Progenitor cell of endocrine pancreas (in vitro differentiated cells): Measurements from ENCODE around the gene SRPK2. TPM values are rescaled to one million over a fixed set of nuclear protein-coding genes. Genes with fewer than 3 reads are reported as not detected.

Experiments used
- DNase-seq: peaks from one replicate; pipeline ENCODE4 v3.0.0; 2021; ENCODE audit warnings: low spot score; ENCODE audit not compliant: unreplicated experiment
- H3K27ac Mint-ChIP-seq: 2 replicates; pipeline ENCODE4 v1.8.0; 2021; ENCODE audit warnings: mild to moderate bottlenecking, moderate library complexity, mixed read lengths
- H3K27me3 Mint-ChIP-seq: 2 replicates; pipeline ENCODE4 v1.8.0; 2021; ENCODE audit warnings: mixed read lengths
- H3K36me3 Mint-ChIP-seq: 2 replicates; pipeline ENCODE4 v1.8.0; 2022; ENCODE audit warnings: mixed read lengths; ENCODE audit not compliant: insufficient read depth
- H3K4me1 Mint-ChIP-seq: 2 replicates; pipeline ENCODE4 v1.8.0; 2021; ENCODE audit warnings: low read depth, mixed read lengths
- H3K4me3 Mint-ChIP-seq: 2 replicates; pipeline ENCODE4 v1.8.0; 2021; ENCODE audit warnings: low read depth, mild to moderate bottlenecking, moderate library complexity, mixed read lengths
- H3K9me3 Mint-ChIP-seq: 2 replicates; pipeline ENCODE4 v1.8.0; 2021; ENCODE audit warnings: low read depth, mixed read lengths
- total RNA-seq: library from RNA; stranded (reverse); gene quantifications from 2 replicates; pipeline ENCODE4 v1.2.1, GENCODE V29; 2021
- TF ChIP-seq, protein P1 (sequence below): fragments of 200-600 bp; sonication (generic); IDR thresholded peaks from one replicate; pipeline ENCODE4 v1.5.0; 2021; ENCODE audit warnings: antibody characterized with exemption, mild to moderate bottlenecking; ENCODE audit not compliant: unreplicated experiment

Gene SRPK2
- total RNA-seq, 1 donor from 2014 or later, result 78.8 TPM

DNA sequence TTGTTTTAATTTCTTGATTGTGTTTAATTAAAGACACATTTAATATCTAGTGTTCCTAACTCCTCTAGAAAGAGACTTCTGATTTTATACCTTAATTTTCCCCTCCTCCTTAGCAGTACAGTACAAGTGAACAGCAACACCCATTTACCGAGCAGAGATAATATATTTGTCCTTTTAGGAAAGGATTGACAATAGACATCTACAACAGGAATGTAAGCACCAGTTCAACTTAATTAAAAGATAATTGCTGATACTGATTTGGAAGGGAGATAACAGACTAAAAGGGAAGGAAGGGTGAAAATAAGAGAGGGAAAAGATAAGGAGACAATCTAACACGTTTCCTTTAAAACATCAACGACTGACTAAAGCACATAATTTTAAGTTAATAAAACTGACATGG, 119.3 kb downstream of the SRPK2 start:
- Mint-ChIP-seq H3K36me3 (no peaks in the 10 kb centered on the region), H3K4me1 (peaks cover 23% of the 10 kb centered on the region), H3K27me3 (no peaks in the 10 kb centered on the region), H3K27ac (no peak overlapping the region), H3K4me3 (no peak overlapping the region), H3K9me3 (no peaks in the 10 kb centered on the region)
- TF ChIP-seq, protein P1, sequence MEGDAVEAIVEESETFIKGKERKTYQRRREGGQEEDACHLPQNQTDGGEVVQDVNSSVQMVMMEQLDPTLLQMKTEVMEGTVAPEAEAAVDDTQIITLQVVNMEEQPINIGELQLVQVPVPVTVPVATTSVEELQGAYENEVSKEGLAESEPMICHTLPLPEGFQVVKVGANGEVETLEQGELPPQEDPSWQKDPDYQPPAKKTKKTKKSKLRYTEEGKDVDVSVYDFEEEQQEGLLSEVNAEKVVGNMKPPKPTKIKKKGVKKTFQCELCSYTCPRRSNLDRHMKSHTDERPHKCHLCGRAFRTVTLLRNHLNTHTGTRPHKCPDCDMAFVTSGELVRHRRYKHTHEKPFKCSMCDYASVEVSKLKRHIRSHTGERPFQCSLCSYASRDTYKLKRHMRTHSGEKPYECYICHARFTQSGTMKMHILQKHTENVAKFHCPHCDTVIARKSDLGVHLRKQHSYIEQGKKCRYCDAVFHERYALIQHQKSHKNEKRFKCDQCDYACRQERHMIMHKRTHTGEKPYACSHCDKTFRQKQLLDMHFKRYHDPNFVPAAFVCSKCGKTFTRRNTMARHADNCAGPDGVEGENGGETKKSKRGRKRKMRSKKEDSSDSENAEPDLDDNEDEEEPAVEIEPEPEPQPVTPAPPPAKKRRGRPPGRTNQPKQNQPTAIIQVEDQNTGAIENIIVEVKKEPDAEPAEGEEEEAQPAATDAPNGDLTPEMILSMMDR, result no peak
- no peak for DNase-seq

DNA sequence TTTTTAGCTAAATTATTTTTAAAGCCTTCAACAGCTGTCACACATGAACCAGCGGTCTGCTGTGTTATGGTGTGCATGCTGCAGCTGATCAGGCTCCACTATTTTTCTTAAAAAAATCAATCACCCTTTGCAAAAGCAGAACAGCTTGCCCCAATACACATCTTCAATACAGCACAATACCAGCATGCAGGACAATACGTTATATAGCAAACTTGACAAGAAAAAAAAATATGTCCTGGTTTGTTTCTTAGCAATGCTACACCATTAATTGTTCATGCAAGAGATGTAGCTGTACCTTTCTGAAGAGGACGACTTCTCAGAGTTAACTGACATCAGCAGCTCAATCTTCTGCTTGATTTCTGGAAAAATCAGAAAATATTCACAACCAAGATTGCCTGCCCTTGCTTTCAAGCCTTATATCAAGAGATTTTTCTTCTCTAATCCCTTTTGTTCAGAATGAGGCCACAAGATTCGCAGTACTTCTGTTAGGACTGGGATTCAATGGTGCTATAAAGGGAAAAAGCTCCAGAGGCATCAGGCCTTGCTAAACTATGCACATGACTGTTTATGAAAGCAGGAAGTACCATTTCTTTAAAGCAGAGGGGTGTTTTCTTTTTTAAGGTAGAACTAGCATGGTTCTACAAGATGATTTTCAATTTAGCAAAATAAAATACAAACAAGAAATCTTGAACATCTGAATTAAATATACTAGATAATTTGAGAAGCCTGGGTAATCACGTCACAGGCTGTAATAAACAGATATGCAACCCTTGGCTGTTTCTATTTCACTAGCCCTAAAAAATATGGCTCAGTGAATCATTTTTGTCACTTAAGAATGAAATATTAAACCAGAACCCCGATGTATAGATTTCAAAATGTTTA, 120.0 kb downstream of the SRPK2 start:
- Mint-ChIP-seq H3K4me3 (no peak overlapping the region), H3K27ac (no peak overlapping the region), H3K27me3 (no peaks in the 10 kb centered on the region), H3K9me3 (no peaks in the 10 kb centered on the region), H3K4me1 (peaks cover 23% of the 10 kb centered on the region), H3K36me3 (no peaks in the 10 kb centered on the region)
- no peak for DNase-seq
- TF ChIP-seq, protein P1, result no peak

DNA sequence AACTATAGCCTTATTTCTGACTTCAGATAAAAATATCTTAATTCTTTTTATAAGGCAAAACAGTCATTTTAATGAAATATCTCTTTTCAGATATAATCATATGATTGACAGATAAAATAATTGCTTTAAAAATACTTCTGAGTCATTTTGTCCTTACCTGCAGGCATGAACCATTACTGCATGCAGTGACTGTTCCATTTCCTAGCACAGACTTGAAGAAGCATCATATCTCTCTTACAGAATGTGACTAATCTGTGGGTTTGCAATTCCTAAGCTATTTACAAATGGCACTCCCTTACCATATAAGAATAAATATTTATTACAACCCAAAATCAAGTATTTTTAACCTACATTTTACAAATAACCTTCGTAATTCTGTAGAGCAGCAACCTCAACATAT, 120.7 kb downstream of the SRPK2 start:
- H3K27me3 Mint-ChIP-seq, result no peaks in the 10 kb centered on the region
- H3K27ac Mint-ChIP-seq, result no peak overlapping the region
- H3K4me3 Mint-ChIP-seq, result no peak overlapping the region

DNA sequence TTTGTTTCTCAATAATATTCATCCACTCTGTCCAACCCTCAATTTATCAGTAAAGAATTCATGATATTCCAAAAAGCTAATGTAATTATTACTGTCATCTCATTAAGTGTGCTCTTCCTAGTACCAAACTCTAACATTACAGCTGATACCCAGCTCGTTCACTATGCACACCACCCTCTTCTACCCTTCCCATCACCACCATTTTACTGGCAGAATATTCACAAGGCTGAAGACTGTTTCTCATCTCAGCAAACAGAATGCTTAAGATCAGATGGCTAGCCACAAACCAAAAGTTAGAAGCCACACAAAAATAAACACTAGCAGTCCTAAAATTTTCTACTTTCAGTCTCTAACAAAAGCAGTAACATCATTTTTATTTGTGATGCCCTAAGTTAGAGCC, 121.5 kb downstream of the SRPK2 start:
- TF ChIP-seq, protein P1, result no peak
- H3K36me3 Mint-ChIP-seq, result no peaks in the 10 kb centered on the region
- H3K4me1 Mint-ChIP-seq, result peaks cover 23% of the 10 kb centered on the region
- no peaks in the 10 kb centered on the region for H3K27me3 Mint-ChIP-seq
- no peak for DNase-seq
- no peaks in the 10 kb centered on the region for H3K9me3 Mint-ChIP-seq
- peak overlapping the region; percentile 23 for H3K27ac Mint-ChIP-seq
- H3K4me3 Mint-ChIP-seq, result no peak overlapping the region

More for the DNA sequence above, 120.7 kb downstream of the SRPK2 start:
- Mint-ChIP-seq H3K9me3 (no peaks in the 10 kb centered on the region), H3K36me3 (no peaks in the 10 kb centered on the region), H3K4me1 (peaks cover 23% of the 10 kb centered on the region)
- no peak for DNase-seq
- TF ChIP-seq, protein P1, result no peak

DNA sequence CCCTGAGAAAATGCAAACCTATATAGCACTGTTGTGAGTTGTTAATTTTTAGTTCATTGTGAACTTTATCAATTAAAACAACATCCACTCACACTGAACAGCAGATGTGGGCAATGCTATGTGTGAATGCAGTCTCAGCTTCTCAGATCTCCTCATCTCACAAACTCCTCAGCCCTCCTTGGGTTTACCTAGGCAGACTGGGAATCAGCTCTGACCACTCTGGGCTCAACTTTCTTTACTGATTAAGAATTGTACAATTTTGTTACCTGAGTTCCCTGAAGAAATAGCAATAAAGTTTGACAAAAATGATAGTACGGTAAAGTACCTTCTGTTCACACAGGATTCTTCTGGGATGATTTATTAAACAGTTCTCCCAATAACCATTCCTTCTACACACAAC, 124.0 kb downstream of the SRPK2 start:
- Mint-ChIP-seq H3K36me3 (peaks cover 9% of the 10 kb centered on the region), H3K4me1 (peaks cover 25% of the 10 kb centered on the region), H3K9me3 (peaks cover 5% of the 10 kb centered on the region), H3K27me3 (no peaks in the 10 kb centered on the region), H3K27ac (peak overlapping the region; percentile 8), H3K4me3 (no peak overlapping the region)
- DNase-seq, result no peak
- TF ChIP-seq, protein P1, result no peak
